HEK293 (cell line): ENCODE results near the gene ANKRD53.

Experiments
- SETDB1 ChIP-seq: IDR thresholded peaks from one replicate; pipeline ENCODE4 v1.6.1; 2017; ENCODE audit warnings: mild to moderate bottlenecking, low read length, moderate library complexity, mixed read lengths; ENCODE audit not compliant: insufficient read length
- SP2 ChIP-seq: fragments of 450-650 bp; formaldehyde crosslinking; IDR thresholded peaks from 2 replicates; pipeline ENCODE4 v1.5.1; 2016; ENCODE audit warnings: missing biosample characterization, missing genetic modification characterization
- WT1 ChIP-seq: fragments of 450-650 bp; formaldehyde crosslinking; IDR thresholded peaks from 2 replicates; pipeline ENCODE4 v1.5.1; 2016; ENCODE audit warnings: missing biosample characterization, missing genetic modification characterization
- ZBTB48 ChIP-seq: fragments of 450-650 bp; formaldehyde crosslinking; IDR thresholded peaks from 2 replicates; pipeline ENCODE4 v1.5.1; 2016; ENCODE audit warnings: missing biosample characterization, missing genetic modification characterization
- ZNF174 ChIP-seq: fragments of 450-650 bp; formaldehyde crosslinking; IDR thresholded peaks from 2 replicates; pipeline ENCODE4 v1.5.0; 2017; ENCODE audit warnings: missing biosample characterization, mild to moderate bottlenecking, missing genetic modification characterization
- ZNF221 ChIP-seq: fragments of 450-650 bp; formaldehyde crosslinking; IDR thresholded peaks from 2 replicates; pipeline ENCODE4 v1.5.1; 2017; ENCODE audit warnings: missing biosample characterization, missing genetic modification characterization, borderline replicate concordance
- ZNF292 ChIP-seq: fragments of 450-650 bp; formaldehyde crosslinking; IDR thresholded peaks from 2 replicates; pipeline ENCODE4 v1.5.1; 2016; ENCODE audit warnings: low read depth, missing biosample characterization, missing genetic modification characterization, borderline replicate concordance
- ZNF404 ChIP-seq: fragments of 450-650 bp; formaldehyde crosslinking; IDR thresholded peaks from 2 replicates; pipeline ENCODE4 v1.5.1; 2017; ENCODE audit warnings: missing biosample characterization, missing genetic modification characterization
- ZNF473 ChIP-seq: fragments of 450-650 bp; formaldehyde crosslinking; IDR thresholded peaks from 2 replicates; pipeline ENCODE4 v1.5.1; 2017; ENCODE audit warnings: missing biosample characterization, missing genetic modification characterization
- ZNF621 ChIP-seq: fragments of 450-650 bp; formaldehyde crosslinking; IDR thresholded peaks from 2 replicates; pipeline ENCODE4 v1.5.1; 2017; ENCODE audit warnings: missing biosample characterization, missing genetic modification characterization
- ZNF658 ChIP-seq: fragments of 450-650 bp; formaldehyde crosslinking; IDR thresholded peaks from 2 replicates; pipeline ENCODE4; 2016; ENCODE audit warnings: missing biosample characterization, missing genetic modification characterization
- ZNF785 ChIP-seq: fragments of 450-650 bp; formaldehyde crosslinking; IDR thresholded peaks from 2 replicates; pipeline ENCODE4 v1.5.1; 2016; ENCODE audit warnings: missing biosample characterization, missing genetic modification characterization
- TF ChIP-seq, protein P1 (sequence below): fragments of 450-650 bp; formaldehyde crosslinking; IDR thresholded peaks from 2 replicates; pipeline ENCODE4 v1.5.1; 2016; ENCODE audit warnings: missing biosample characterization, missing genetic modification characterization
- TF ChIP-seq, protein P2 (sequence below): fragments of 450-650 bp; formaldehyde crosslinking; IDR thresholded peaks from 2 replicates; pipeline ENCODE4 v1.5.1; 2016; ENCODE audit warnings: missing biosample characterization, missing genetic modification characterization, borderline replicate concordance
- TF ChIP-seq, protein P3 (sequence below): fragments of 450-650 bp; formaldehyde crosslinking; IDR thresholded peaks from 2 replicates; pipeline ENCODE4 v1.5.1; 2016; ENCODE audit warnings: missing biosample characterization, missing genetic modification characterization
- TF ChIP-seq, protein P4 (sequence below): fragments of 450-650 bp; formaldehyde crosslinking; conservative IDR thresholded peaks from 2 replicates; pipeline ENCODE4 v1.5.1; 2016; ENCODE audit warnings: low read depth, missing biosample characterization, missing genetic modification characterization
- TF ChIP-seq, protein P5 (sequence below): fragments of 450-650 bp; formaldehyde crosslinking; IDR thresholded peaks from 2 replicates; pipeline ENCODE4 v1.5.1; 2016; ENCODE audit warnings: missing biosample characterization, missing genetic modification characterization
- TF ChIP-seq, protein P6 (sequence below): fragments of 450-650 bp; formaldehyde crosslinking; IDR thresholded peaks from 2 replicates; pipeline ENCODE4; 2016; ENCODE audit warnings: missing biosample characterization, missing genetic modification characterization
- TF ChIP-seq, protein P7 (sequence below): fragments of 450-650 bp; formaldehyde crosslinking; IDR thresholded peaks from 2 replicates; pipeline ENCODE4 v1.5.1; 2016; ENCODE audit warnings: missing biosample characterization, missing genetic modification characterization

The ANKRD53 gene

DNA sequence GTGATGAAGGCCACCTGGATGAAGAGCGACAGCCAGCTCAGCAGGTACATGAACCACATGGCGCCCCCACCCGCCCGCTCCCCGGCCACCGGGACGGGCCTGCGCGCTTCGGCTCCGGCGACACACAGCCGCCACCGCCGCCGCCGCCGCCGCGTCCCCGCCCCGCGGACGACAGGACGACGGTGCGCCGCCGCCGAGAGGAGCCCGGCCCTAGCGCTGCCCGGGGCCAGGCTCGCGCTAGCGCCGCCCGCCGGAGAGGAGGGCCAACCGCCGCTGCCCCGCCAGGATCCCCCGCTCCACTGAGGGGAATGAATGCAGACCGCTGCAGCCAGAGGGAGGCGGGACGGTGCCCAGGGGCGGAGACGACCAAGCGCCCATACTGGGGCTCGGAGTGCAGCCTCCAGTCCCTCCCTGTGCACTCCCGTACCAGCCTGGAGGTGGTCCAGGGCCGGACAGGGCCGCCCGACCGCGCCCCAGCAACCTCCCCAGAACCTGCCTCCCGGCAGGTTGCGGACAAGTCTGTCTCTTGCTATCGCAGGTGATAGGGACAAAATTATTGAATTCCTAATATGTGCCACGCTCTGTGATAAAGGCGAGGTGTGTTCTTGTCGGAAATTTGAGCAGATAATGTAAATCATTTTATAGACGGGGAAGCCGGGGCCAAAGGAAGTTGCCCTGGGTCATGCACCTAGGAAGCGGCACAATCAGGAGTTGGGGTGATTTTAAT is 16.4 kb downstream of the ANKRD53 start, which contains the start of gene TEX261 (continued):
- TF ChIP-seq, protein P1, sequence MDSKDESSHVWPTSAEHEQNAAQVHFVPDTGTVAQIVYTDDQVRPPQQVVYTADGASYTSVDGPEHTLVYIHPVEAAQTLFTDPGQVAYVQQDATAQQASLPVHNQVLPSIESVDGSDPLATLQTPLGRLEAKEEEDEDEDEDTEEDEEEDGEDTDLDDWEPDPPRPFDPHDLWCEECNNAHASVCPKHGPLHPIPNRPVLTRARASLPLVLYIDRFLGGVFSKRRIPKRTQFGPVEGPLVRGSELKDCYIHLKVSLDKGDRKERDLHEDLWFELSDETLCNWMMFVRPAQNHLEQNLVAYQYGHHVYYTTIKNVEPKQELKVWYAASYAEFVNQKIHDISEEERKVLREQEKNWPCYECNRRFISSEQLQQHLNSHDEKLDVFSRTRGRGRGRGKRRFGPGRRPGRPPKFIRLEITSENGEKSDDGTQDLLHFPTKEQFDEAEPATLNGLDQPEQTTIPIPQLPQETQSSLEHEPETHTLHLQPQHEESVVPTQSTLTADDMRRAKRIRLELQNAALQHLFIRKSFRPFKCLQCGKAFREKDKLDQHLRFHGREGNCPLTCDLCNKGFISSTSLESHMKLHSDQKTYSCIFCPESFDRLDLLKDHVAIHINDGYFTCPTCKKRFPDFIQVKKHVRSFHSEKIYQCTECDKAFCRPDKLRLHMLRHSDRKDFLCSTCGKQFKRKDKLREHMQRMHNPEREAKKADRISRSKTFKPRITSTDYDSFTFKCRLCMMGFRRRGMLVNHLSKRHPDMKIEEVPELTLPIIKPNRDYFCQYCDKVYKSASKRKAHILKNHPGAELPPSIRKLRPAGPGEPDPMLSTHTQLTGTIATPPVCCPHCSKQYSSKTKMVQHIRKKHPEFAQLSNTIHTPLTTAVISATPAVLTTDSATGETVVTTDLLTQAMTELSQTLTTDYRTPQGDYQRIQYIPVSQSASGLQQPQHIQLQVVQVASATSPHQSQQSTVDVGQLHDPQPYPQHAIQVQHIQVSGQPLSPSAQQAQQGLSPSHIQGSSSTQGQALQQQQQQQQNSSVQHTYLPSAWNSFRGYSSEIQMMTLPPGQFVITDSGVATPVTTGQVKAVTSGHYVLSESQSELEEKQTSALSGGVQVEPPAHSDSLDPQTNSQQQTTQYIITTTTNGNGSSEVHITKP (tag by site-specific recombination), result peak; percentile 54
- TF ChIP-seq, protein P2, sequence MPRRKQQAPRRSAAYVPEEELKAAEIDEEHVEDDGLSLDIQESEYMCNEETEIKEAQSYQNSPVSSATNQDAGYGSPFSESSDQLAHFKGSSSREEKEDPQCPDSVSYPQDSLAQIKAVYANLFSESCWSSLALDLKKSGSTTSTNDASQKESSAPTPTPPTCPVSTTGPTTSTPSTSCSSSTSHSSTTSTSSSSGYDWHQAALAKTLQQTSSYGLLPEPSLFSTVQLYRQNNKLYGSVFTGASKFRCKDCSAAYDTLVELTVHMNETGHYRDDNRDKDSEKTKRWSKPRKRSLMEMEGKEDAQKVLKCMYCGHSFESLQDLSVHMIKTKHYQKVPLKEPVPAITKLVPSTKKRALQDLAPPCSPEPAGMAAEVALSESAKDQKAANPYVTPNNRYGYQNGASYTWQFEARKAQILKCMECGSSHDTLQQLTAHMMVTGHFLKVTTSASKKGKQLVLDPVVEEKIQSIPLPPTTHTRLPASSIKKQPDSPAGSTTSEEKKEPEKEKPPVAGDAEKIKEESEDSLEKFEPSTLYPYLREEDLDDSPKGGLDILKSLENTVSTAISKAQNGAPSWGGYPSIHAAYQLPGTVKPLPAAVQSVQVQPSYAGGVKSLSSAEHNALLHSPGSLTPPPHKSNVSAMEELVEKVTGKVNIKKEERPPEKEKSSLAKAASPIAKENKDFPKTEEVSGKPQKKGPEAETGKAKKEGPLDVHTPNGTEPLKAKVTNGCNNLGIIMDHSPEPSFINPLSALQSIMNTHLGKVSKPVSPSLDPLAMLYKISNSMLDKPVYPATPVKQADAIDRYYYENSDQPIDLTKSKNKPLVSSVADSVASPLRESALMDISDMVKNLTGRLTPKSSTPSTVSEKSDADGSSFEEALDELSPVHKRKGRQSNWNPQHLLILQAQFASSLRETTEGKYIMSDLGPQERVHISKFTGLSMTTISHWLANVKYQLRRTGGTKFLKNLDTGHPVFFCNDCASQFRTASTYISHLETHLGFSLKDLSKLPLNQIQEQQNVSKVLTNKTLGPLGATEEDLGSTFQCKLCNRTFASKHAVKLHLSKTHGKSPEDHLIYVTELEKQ (tag by site-specific recombination), result no peak
- TF ChIP-seq ZNF292 (tag by site-specific recombination) (no peak), ZNF621 (no peak), ZNF404 (no peak), ZNF174 (tag by site-specific recombination) (no peak), ZNF473 (tag by site-specific recombination) (no peak), ZBTB48 (tag by site-specific recombination) (peak; percentile 56; the same call in 1 of the 2 replicates), ZNF658 (tag by site-specific recombination) (no peak), SP2 (tag by site-specific recombination) (peak; percentile 90), SETDB1 (no peak), ZNF221 (tag by site-specific recombination) (no peak), ZNF785 (tag by site-specific recombination) (no peak), WT1 (peak; percentile 51; the same call in 1 of the 2 replicates)
- TF ChIP-seq, protein P3, sequence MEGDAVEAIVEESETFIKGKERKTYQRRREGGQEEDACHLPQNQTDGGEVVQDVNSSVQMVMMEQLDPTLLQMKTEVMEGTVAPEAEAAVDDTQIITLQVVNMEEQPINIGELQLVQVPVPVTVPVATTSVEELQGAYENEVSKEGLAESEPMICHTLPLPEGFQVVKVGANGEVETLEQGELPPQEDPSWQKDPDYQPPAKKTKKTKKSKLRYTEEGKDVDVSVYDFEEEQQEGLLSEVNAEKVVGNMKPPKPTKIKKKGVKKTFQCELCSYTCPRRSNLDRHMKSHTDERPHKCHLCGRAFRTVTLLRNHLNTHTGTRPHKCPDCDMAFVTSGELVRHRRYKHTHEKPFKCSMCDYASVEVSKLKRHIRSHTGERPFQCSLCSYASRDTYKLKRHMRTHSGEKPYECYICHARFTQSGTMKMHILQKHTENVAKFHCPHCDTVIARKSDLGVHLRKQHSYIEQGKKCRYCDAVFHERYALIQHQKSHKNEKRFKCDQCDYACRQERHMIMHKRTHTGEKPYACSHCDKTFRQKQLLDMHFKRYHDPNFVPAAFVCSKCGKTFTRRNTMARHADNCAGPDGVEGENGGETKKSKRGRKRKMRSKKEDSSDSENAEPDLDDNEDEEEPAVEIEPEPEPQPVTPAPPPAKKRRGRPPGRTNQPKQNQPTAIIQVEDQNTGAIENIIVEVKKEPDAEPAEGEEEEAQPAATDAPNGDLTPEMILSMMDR (tag by site-specific recombination), result peak; percentile 75; the same call in 1 of the 2 replicates
- TF ChIP-seq, protein P4, sequence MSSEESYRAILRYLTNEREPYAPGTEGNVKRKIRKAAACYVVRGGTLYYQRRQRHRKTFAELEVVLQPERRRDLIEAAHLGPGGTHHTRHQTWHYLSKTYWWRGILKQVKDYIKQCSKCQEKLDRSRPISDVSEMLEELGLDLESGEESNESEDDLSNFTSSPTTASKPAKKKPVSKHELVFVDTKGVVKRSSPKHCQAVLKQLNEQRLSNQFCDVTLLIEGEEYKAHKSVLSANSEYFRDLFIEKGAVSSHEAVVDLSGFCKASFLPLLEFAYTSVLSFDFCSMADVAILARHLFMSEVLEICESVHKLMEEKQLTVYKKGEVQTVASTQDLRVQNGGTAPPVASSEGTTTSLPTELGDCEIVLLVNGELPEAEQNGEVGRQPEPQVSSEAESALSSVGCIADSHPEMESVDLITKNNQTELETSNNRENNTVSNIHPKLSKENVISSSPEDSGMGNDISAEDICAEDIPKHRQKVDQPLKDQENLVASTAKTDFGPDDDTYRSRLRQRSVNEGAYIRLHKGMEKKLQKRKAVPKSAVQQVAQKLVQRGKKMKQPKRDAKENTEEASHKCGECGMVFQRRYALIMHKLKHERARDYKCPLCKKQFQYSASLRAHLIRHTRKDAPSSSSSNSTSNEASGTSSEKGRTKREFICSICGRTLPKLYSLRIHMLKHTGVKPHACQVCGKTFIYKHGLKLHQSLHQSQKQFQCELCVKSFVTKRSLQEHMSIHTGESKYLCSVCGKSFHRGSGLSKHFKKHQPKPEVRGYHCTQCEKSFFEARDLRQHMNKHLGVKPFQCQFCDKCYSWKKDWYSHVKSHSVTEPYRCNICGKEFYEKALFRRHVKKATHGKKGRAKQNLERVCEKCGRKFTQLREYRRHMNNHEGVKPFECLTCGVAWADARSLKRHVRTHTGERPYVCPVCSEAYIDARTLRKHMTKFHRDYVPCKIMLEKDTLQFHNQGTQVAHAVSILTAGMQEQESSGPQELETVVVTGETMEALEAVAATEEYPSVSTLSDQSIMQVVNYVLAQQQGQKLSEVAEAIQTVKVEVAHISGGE, result no peak; the same call in none of the 2 replicates
- TF ChIP-seq, protein P5, sequence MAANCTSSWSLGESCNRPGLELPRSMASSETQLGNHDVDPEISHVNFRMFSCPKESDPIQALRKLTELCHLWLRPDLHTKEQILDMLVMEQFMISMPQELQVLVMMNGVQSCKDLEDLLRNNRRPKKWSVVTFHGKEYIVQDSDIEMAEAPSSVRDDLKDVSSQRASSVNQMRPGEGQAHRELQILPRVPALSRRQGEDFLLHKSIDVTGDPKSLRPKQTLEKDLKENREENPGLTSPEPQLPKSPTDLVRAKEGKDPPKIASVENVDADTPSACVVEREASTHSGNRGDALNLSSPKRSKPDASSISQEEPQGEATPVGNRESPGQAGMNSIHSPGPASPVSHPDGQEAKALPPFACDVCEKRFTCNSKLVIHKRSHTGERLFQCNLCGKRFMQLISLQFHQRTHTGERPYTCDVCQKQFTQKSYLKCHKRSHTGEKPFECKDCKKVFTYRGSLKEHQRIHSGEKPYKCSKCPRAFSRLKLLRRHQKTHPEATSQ, result no peak
- TF ChIP-seq, protein P6, sequence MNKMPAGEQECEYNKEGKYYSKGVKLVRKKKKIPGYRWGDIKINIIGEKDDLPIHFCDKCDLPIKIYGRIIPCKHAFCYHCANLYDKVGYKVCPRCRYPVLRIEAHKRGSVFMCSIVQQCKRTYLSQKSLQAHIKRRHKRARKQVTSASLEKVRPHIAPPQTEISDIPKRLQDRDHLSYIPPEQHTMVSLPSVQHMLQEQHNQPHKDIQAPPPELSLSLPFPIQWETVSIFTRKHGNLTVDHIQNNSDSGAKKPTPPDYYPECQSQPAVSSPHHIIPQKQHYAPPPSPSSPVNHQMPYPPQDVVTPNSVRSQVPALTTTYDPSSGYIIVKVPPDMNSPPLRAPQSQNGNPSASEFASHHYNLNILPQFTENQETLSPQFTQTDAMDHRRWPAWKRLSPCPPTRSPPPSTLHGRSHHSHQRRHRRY (tag by site-specific recombination), result no peak
- TF ChIP-seq, protein P7, sequence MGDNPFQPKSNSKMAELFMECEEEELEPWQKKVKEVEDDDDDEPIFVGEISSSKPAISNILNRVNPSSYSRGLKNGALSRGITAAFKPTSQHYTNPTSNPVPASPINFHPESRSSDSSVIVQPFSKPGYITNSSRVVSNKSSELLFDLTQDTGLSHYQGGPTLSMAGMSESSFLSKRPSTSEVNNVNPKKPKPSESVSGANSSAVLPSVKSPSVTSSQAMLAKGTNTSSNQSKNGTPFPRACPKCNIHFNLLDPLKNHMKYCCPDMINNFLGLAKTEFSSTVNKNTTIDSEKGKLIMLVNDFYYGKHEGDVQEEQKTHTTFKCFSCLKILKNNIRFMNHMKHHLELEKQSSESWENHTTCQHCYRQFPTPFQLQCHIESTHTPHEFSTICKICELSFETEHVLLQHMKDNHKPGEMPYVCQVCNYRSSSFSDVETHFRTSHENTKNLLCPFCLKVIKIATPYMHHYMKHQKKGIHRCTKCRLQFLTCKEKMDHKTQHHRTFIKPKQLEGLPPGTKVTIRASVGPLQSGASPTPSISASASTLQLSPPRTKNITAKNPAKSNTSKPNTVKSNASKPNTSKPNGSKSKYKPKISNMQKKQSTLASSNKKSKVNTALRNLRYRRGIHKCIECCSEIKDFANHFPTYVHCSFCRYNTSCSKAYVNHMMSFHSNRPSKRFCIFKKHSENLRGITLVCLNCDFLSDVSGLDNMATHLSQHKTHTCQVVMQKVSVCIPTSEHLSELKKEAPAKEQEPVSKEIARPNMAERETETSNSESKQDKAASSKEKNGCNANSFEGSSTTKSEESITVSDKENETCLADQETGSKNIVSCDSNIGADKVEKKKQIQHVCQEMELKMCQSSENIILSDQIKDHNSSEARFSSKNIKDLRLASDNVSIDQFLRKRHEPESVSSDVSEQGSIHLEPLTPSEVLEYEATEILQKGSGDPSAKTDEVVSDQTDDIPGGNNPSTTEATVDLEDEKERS (tag by site-specific recombination), result no peak
